Pancreas (tissue), 10 donors: ENCODE data around the gene TMEM120B. TPM values are rescaled to one million over a fixed set of nuclear protein-coding genes. Genes with fewer than 3 reads are reported as not detected.
"Not testable (repeated sequence)": the region's sequence is repeated elsewhere in the genome, so short reads cannot be mapped to it uniquely, and the experiment has no call there.

Experiments
- ATAC-seq, 4 donors: fragments of 200-7000 bp; cut with Tn5 transposase; one replicate each; pipeline versions ENCODE4 v1.8.0 to v1.9.1; 2020; ENCODE audit warnings: mild to moderate bottlenecking in 4 of 4, moderate library complexity in 4 of 4
- DNase-seq, 6 donors: peaks; one replicate each; pipeline ENCODE4 v3.0.0-alpha.2; 2020
- FAIRE-seq: peaks from 2 replicates; lab custom pipeline; 2012; peaks lifted over from hg19 to GRCh38; lab: Jason Lieb, UNC
- H3K27ac ChIP-seq, 4 donors: fragments of 200-600 bp; sonication (generic); 1 replicate in 3 of 4; 2 replicates in 1 of 4; pipeline versions ENCODE4 v1.5.0 to v1.8.0; 2020
- H3K27me3 ChIP-seq, 4 donors: fragments of 200-600 bp; one replicate each; pipeline ENCODE4 v1.8.0; 2021
- H3K36me3 ChIP-seq, 3 donors: fragments of 200-600 bp; sonication (generic) in 1 of 3; one replicate each; pipeline versions ENCODE4 v1.5.0 to v1.8.0; 2020 to 2021
- H3K4me1 ChIP-seq, 3 donors: fragments of 200-600 bp; one replicate each; pipeline ENCODE4 v1.8.0; 2021
- H3K4me3 ChIP-seq, 4 donors: fragments of 200-600 bp; sonication (generic) in 2 of 4; one replicate each; pipeline versions ENCODE4 v1.5.0 to v1.8.0; 2020 to 2021
- H3K9me3 ChIP-seq, 4 donors: fragments of 200-600 bp; one replicate each; pipeline ENCODE4 v1.8.0; 2021
- WGBS, 2 donors: extraction: QIAGEN DNeasy Blood & Tissue Kit; methylation state at CpG; one replicate each; pipeline ENCODE4 v1.1.7; 2013; 5-methylcytosine and 5-hydroxymethylcytosine counted together
- intact Hi-C, 3 donors: fragments of 100-400 bp; cut with DNase I; formaldehyde crosslinking; loops; one replicate each; pipeline versions ENCODE4 v1.11.1 to v1.14.2; 2022
- polyA plus RNA-seq, 2 donors: library from polyadenylated mRNA; stranded (reverse); fragments of 200-250 nt; gene quantifications; one replicate each; pipeline ENCODE4 v1.2.3, GENCODE V29; 2013
- total RNA-seq, 6 donors: library from RNA; stranded (reverse); fragmentation: NEBNext Ultra II Directional in 4 of 6; extraction: Animal tissue kit (Norgen Biotek cat#: 25700) in 4 of 6; gene quantifications; one replicate each; pipeline versions ENCODE4 v1.2.1 to v1.2.4, GENCODE V29; 2021 to 2023
- TF ChIP-seq, protein P1 (sequence below), 4 donors: fragments of 200-600 bp; sonication (generic) in 3 of 4; IDR thresholded peaks; one replicate each; pipeline versions ENCODE4 v1.5.0 to v1.8.0; 2021; ENCODE audit warnings: antibody characterized with exemption in 4 of 4
- donor health status: healthy with polysubstance abuse.
- donor health status: DM: no; HTN: no; CAD: no; lungs with moderate emphysema.
- donor health status: DM: no; HTN: no; CAD: no.
- donor health status: control.
- donor health status: control.
- donor health status: Bipolar disorder and iron deficiency.
- donor health status: DM: yes; HTN: yes; CAD: no.
- donor health status: DM: no; HTN: no; CAD: no.
- donor health status: DM: no; HTN: no; CAD: no.
- donor health status: DM: yes; HTN: yes; CAD: no.

TMEM120B gene
- total and polyA plus RNA-seq, 8 donors = 8.2 to 19.8 (median 11.4) TPM

DNA sequence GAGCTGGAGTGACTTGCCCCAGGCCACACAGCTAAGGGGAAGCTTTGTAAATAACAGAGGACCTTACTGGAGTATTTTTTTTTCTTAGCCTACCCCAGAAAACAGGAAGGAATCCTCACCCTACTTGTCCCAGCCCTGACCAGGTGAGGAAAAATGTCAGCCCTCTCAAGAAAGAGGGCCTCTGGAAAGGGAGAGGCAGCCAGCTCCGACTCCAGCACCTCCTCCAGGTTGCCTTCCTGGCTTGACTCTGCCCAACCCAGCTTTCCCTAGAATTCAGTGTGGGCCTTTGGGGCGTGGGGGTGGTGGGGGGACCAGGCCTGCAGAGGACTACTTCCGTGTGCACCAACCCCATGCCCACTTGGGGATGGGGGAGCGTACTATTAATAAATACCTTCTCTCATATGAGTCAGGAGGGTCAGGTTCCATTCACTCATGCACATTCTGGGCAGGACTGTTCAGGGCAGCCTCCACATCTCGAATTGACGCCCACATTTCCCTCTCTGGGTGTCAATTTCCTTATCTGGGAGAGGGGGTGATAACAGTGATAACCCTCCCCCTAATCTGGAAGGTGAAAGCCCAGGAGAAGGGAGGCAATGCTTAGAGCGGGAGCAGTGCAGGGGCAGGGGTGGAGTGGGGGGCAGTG, 75.7 kb downstream of the TMEM120B start:
- no peaks in the 10 kb centered on the region for H3K9me3 ChIP-seq
- intact Hi-C loops = no loop called here
- H3K36me3 ChIP-seq = no peaks in the 10 kb centered on the region
- DNase-seq = peak in 1 of 6 donors; percentile 21
- TF ChIP-seq, protein P1, sequence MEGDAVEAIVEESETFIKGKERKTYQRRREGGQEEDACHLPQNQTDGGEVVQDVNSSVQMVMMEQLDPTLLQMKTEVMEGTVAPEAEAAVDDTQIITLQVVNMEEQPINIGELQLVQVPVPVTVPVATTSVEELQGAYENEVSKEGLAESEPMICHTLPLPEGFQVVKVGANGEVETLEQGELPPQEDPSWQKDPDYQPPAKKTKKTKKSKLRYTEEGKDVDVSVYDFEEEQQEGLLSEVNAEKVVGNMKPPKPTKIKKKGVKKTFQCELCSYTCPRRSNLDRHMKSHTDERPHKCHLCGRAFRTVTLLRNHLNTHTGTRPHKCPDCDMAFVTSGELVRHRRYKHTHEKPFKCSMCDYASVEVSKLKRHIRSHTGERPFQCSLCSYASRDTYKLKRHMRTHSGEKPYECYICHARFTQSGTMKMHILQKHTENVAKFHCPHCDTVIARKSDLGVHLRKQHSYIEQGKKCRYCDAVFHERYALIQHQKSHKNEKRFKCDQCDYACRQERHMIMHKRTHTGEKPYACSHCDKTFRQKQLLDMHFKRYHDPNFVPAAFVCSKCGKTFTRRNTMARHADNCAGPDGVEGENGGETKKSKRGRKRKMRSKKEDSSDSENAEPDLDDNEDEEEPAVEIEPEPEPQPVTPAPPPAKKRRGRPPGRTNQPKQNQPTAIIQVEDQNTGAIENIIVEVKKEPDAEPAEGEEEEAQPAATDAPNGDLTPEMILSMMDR (IDR thresholded peaks at IDR 0.05) = no peak
- no peak overlapping the region for H3K27ac ChIP-seq
- H3K4me3 ChIP-seq = no peak overlapping the region
- WGBS, 2 donors = 78 to 79% methylated on average over 7 of the region's 7 CpGs
- no peak for FAIRE-seq
- no peak for ATAC-seq
- no peaks in the 10 kb centered on the region for H3K27me3 ChIP-seq
- peaks cover 0 to 3% (median 0%) of the 10 kb centered on the region in 3 donors for H3K4me1 ChIP-seq

DNA sequence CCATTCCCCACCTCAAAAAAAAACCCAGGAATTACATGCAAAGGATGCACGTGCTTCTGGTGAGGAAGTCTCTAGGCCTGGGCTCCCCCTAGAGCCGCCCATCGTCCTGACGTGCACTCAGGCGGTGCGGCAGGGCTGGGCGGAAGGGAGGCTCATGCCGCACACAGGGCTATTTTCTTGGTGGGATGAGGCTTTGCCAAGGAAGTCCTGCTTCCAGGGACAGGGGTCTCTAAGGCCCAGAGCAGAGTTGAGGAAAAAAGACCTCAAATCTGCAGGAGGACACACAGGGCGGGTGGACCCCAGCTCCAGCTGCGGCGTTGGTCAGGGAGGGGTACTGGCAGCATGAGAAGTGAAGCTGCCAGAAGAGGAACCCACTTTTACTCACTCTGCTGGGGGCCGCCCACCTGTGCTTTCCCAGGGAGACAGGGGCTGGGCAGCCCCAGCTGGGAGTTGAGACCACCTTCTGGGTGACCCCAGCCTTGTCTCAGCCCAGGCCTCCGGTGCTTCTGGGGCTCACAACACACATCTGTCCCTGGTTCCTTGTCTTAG, 76.8 kb downstream of the TMEM120B start:
- peak in 1 of 6 donors; percentile 42 for DNase-seq
- no peaks in the 10 kb centered on the region for H3K36me3 ChIP-seq
- H3K9me3 ChIP-seq = no peaks in the 10 kb centered on the region
- peaks cover 0 to 11% (median under 1%) of the 10 kb centered on the region in 3 donors for H3K4me1 ChIP-seq
- TF ChIP-seq, protein P1 (IDR thresholded peaks at IDR 0.05) = no peak
- intact Hi-C loops = no loop called here
- FAIRE-seq = no peak
- H3K4me3 ChIP-seq = no peak overlapping the region
- H3K27ac ChIP-seq = peak overlapping the region in 2 of 4 donors; percentile 44 to 55
- no peaks in the 10 kb centered on the region for H3K27me3 ChIP-seq
- WGBS, 2 donors = 73 to 80% methylated on average over 13 of the region's 13 CpGs
- ATAC-seq = no peak

DNA sequence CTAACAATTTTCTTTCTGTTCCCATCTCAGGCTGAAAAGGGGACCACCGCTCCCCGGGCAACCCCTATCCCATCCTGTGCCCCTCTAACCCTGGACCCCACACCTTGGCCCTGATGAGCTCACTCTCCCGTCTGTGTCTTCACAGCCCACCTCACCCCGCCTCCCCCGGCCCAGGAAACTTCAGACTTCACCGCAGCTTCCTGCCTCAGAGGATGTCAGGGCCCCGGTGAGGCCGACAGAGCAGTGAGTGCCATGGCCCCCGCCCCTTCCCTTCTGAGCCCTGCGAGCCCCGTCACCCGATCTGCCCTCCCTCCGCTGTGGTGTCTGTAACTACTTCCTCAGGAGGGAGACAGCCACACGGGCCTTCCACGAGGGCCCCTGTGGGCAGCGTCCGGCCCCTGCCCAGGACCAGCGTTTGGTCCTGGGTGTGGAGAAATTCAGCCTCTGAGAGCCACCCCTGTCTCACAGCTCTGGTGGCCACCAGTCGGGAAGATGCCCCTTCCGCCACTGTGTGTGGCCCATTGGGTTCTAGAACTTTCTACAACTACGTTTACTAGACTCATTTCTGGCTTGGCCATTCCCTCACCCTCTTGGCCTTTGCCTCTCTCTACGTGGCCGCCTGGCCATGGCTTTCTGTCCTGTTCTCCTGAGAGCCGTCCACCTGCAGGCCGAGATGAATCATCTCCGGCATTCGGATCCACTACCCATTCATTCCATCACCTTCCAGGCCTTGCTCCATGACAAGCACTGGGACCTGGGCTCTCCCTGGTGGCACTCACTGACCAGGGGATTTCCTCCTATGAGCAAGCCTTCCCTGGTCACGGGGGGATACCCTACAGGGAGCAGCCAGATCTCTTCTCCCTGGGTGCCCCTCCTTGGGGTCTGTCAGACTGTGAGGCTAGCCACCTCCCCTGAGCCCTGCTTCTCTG, 77.5 kb downstream of the TMEM120B start:
- no peaks in the 10 kb centered on the region for H3K9me3 ChIP-seq
- no peak for FAIRE-seq
- H3K4me3 ChIP-seq = no peak overlapping the region
- H3K4me1 ChIP-seq = peaks cover 5 to 13% (median 6%) of the 10 kb centered on the region in 3 donors
- 79 to 87% methylated on average over 28 of the region's 28 CpGs for WGBS, 2 donors
- H3K27me3 ChIP-seq = no peaks in the 10 kb centered on the region
- peak in 3 of 6 donors; percentile 58 to 74 (median 66) for DNase-seq
- peak in 2 of 4 donors; percentile 2 to 4 for ATAC-seq
- intact Hi-C loops = loop anchor here in 1 of 3 donors (10.0 kb wide), 1 partner anchor 95 kb away; the partner anchor contains the start of gene PSMD9
- H3K27ac ChIP-seq = peak overlapping the region in 2 of 4 donors; percentile 44 to 55
- TF ChIP-seq, protein P1 (IDR thresholded peaks at IDR 0.05) = no peak
- no peaks in the 10 kb centered on the region for H3K36me3 ChIP-seq

DNA sequence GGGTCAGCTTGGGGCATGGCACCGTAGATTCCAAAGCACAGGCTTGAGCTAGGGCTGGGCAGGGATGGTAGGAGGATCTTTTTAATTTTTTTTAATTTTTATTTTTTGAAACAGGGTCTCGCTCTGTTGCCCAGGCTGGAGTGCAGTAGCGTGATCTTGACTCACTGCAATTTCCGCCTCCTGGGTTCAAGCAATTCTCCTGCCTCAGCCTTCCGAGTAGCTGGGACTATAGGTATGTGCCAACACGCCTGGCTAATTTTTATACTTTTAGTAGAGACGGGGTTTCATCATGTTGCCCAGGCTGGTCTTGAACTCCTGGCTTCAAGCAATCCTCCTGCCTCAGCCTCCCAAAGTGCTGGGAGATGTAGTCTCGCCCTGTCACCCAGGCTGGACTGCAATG, 78.2 kb downstream of the TMEM120B start:
- intact Hi-C loops = loop anchor here in 1 of 3 donors (10.0 kb wide), 1 partner anchor 94 kb away; the partner anchor contains the start of gene PSMD9

More for the DNA sequence above, 78.2 kb downstream of the TMEM120B start:
- ATAC-seq, H3K9me3 ChIP-seq, DNase-seq, H3K27me3 ChIP-seq, FAIRE-seq, H3K4me3 ChIP-seq, H3K36me3 ChIP-seq: not testable (repeated sequence)
- WGBS, 2 donors = 91 to 93% methylated on average over 8 of the region's 8 CpGs
- Histone ChIP-seq H3K27ac (peak overlapping the region in 1 of 4 donors; percentile 55), H3K4me1 (peaks cover 12 to 21% (median 13%) of the 10 kb centered on the region in 3 donors)
